ENCODE data around the gene ZBTB20.

Gene ZBTB20

GRCh38 chr3:115018694-115019093 is 128.4 kb downstream of the ZBTB20 start:
- DNase-seq, result no peak

GRCh38 chr3:115007966-115008365 is 139.1 kb downstream of the ZBTB20 start:
- DNase-seq, result no peak

- no peak for DNase-seq
Measured at GRCh38 chr3:115004201-115005140, 142.6 kb downstream of the ZBTB20 start.

- DNase-seq, result no peak
Measured at GRCh38 chr3:114998971-114999579, 148.0 kb downstream of the ZBTB20 start.

GRCh38 chr3:114994554-114995341 is 152.3 kb downstream of the ZBTB20 start:
- no peak for DNase-seq

- DNase-seq, result no peak
Measured at GRCh38 chr3:114985776-114986175, 161.3 kb downstream of the ZBTB20 start.

GRCh38 chr3:114983248-114983647 is 163.8 kb downstream of the ZBTB20 start:
- no peak for DNase-seq

- no peak for DNase-seq
Measured at GRCh38 chr3:114974387-114974786, 172.7 kb downstream of the ZBTB20 start.

- no peak for DNase-seq
Measured at GRCh38 chr3:114973536-114973935, 173.6 kb downstream of the ZBTB20 start.

- DNase-seq, result no peak
Measured at GRCh38 chr3:114967168-114967567, 179.9 kb downstream of the ZBTB20 start.

GRCh38 chr3:114962189-114962588 is 184.9 kb downstream of the ZBTB20 start:
- no peak for DNase-seq

GRCh38 chr3:114958930-114959329 is 188.2 kb downstream of the ZBTB20 start:
- no peak for DNase-seq

GRCh38 chr3:114953800-114954199 is 193.3 kb downstream of the ZBTB20 start:
- DNase-seq, result no peak

- DNase-seq, result no peak
Measured at GRCh38 chr3:114953215-114953799, 193.8 kb downstream of the ZBTB20 start.

- no peak for DNase-seq
Measured at GRCh38 chr3:114942773-114943172, 204.3 kb downstream of the ZBTB20 start.

- DNase-seq, result no peak
Measured at GRCh38 chr3:114941626-114942309, 205.3 kb downstream of the ZBTB20 start.

- DNase-seq, result no peak
Measured at GRCh38 chr3:114939920-114940319, 207.2 kb downstream of the ZBTB20 start.

GRCh38 chr3:114933407-114933806 is 213.7 kb downstream of the ZBTB20 start:
- DNase-seq, result no peak

- no peak for DNase-seq
Measured at GRCh38 chr3:114929971-114930732, 216.9 kb downstream of the ZBTB20 start.

- no peak for DNase-seq
Measured at GRCh38 chr3:114928989-114929640, 218.0 kb downstream of the ZBTB20 start.

- DNase-seq, result no peak
Measured at GRCh38 chr3:114904633-114905032, 242.5 kb downstream of the ZBTB20 start.
